ENCODE measurements around the gene TNIP1.

The TNIP1 gene

DNA sequence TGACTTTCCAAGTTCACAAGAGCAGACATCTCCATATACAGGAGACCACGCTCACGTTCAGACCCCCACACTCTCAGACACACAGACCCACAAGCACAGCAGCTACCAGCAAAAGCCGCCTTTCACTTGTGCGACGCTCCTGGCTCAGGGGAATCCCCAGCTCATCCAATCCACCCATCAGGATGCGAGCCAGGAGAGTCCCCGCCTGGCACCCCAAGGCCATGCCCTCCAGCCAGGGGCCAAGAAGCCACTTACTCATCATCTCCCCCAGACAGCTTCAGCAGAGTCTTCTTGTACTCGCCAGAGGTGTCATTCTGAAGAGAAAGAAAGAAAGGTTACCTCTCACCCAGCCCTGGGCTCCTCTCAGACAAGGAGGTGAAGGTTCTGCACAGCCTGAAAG lies 47.1 kb upstream of the TNIP1 start:
- ATAC-seq (ENCODE audit: insufficient read depth, low read depth) (no peak), DNase-seq (no peak)
- H3K36me3 ChIP-seq (ENCODE audit: insufficient read depth, low read length): peaks cover 90% of the 10 kb centered on the region
- no peak overlapping the region for H3K27ac ChIP-seq (ENCODE audit: low read length)
- no peaks in the 10 kb centered on the region for H3K9me3 ChIP-seq (ENCODE audit: insufficient read depth, low read length, severe bottlenecking)
- no peaks in the 10 kb centered on the region for H3K79me2 ChIP-seq (ENCODE audit: insufficient read depth, low read length)
- H3K4me2 ChIP-seq (ENCODE audit: insufficient read depth, low read length): no peak overlapping the region
- no peak overlapping the region for H3K9ac ChIP-seq (ENCODE audit: low read depth, low read length)
- H3K27me3 ChIP-seq (ENCODE audit: insufficient read depth, low read length, poor library complexity): no peaks in the 10 kb centered on the region
- peaks cover 3% of the 10 kb centered on the region for H4K20me1 ChIP-seq (ENCODE audit: insufficient read depth, low read length)
- no peak overlapping the region for H3K4me3 ChIP-seq (ENCODE audit: low read depth in 1 of 2, low read length in 2 of 2)
- peaks cover 35% of the 10 kb centered on the region for H3K4me1 ChIP-seq (ENCODE audit: insufficient read depth, low read length)
- no peak for TF ChIP-seq EZH2 (IDR thresholded peaks at IDR 0.05; ENCODE audit: borderline replicate concordance, low read depth, low read length, severe bottlenecking)
- TF ChIP-seq, protein P1, sequence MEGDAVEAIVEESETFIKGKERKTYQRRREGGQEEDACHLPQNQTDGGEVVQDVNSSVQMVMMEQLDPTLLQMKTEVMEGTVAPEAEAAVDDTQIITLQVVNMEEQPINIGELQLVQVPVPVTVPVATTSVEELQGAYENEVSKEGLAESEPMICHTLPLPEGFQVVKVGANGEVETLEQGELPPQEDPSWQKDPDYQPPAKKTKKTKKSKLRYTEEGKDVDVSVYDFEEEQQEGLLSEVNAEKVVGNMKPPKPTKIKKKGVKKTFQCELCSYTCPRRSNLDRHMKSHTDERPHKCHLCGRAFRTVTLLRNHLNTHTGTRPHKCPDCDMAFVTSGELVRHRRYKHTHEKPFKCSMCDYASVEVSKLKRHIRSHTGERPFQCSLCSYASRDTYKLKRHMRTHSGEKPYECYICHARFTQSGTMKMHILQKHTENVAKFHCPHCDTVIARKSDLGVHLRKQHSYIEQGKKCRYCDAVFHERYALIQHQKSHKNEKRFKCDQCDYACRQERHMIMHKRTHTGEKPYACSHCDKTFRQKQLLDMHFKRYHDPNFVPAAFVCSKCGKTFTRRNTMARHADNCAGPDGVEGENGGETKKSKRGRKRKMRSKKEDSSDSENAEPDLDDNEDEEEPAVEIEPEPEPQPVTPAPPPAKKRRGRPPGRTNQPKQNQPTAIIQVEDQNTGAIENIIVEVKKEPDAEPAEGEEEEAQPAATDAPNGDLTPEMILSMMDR (IDR thresholded peaks at IDR 0.05; ENCODE audit: borderline replicate concordance, extremely low read depth, low read length, poor library complexity, severe bottlenecking): no peak
- no peak overlapping the region for H2AFZ ChIP-seq (ENCODE audit: low read depth, low read length)

GRCh38 chr5:151126199-151126645 lies 45.4 kb upstream of the TNIP1 start:
- no peak overlapping the region for H3K4me3 ChIP-seq (ENCODE audit: low read depth in 1 of 2, low read length in 2 of 2)
- no peaks in the 10 kb centered on the region for H3K79me2 ChIP-seq (ENCODE audit: insufficient read depth, low read length)
- DNase-seq (peak; percentile 64), ATAC-seq (ENCODE audit: insufficient read depth, low read depth) (peak; percentile 57)
- H3K9ac ChIP-seq (ENCODE audit: low read depth, low read length): no peak overlapping the region
- no peak overlapping the region for H2AFZ ChIP-seq (ENCODE audit: low read depth, low read length)
- H3K4me2 ChIP-seq (ENCODE audit: insufficient read depth, low read length): no peak overlapping the region
- TF ChIP-seq EZH2 (IDR thresholded peaks at IDR 0.05; ENCODE audit: borderline replicate concordance, low read depth, low read length, severe bottlenecking): no peak
- TF ChIP-seq, protein P1 (IDR thresholded peaks at IDR 0.05; ENCODE audit: borderline replicate concordance, extremely low read depth, low read length, poor library complexity, severe bottlenecking): peak; percentile 95
- H3K27me3 ChIP-seq (ENCODE audit: insufficient read depth, low read length, poor library complexity): no peaks in the 10 kb centered on the region
- no peaks in the 10 kb centered on the region for H3K9me3 ChIP-seq (ENCODE audit: insufficient read depth, low read length, severe bottlenecking)
- H3K27ac ChIP-seq (ENCODE audit: low read length): peak overlapping the region; percentile 60
- peaks cover 8% of the 10 kb centered on the region for H4K20me1 ChIP-seq (ENCODE audit: insufficient read depth, low read length)
- peaks cover 35% of the 10 kb centered on the region for H3K4me1 ChIP-seq (ENCODE audit: insufficient read depth, low read length)
- H3K36me3 ChIP-seq (ENCODE audit: insufficient read depth, low read length): peaks cover 90% of the 10 kb centered on the region

DNA sequence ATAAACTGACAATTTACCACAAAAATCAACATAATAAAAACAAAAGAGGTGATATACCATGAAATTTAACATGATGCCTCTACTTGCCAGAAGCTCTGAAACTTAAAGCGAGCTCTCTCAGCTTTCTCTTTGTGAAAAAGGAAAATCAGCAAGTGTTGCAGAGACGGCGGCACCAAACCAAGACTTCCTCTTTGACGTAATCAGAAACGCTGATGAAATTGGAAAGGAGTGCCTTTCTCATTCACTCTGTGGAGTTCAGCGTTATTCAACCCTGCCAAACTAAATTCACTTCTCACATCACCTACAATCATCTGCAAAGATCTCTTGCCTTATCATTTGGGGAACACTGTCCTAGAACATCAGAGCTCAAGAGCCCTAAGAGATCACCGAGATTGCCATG lies 44.6 kb upstream of the TNIP1 start:
- no peak overlapping the region for H3K4me2 ChIP-seq (ENCODE audit: insufficient read depth, low read length)
- H3K9me3 ChIP-seq (ENCODE audit: insufficient read depth, low read length, severe bottlenecking): no peaks in the 10 kb centered on the region
- TF ChIP-seq, protein P1 (IDR thresholded peaks at IDR 0.05; ENCODE audit: borderline replicate concordance, extremely low read depth, low read length, poor library complexity, severe bottlenecking): no peak
- TF ChIP-seq EZH2 (IDR thresholded peaks at IDR 0.05; ENCODE audit: borderline replicate concordance, low read depth, low read length, severe bottlenecking): no peak
- H3K36me3 ChIP-seq (ENCODE audit: insufficient read depth, low read length): peaks cover 90% of the 10 kb centered on the region
- H3K9ac ChIP-seq (ENCODE audit: low read depth, low read length): no peak overlapping the region
- DNase-seq (no peak), ATAC-seq (ENCODE audit: insufficient read depth, low read depth) (no peak)
- H3K4me3 ChIP-seq (ENCODE audit: low read depth in 1 of 2, low read length in 2 of 2): no peak overlapping the region
- no peaks in the 10 kb centered on the region for H3K27me3 ChIP-seq (ENCODE audit: insufficient read depth, low read length, poor library complexity)
- H2AFZ ChIP-seq (ENCODE audit: low read depth, low read length): no peak overlapping the region
- peaks cover 35% of the 10 kb centered on the region for H3K4me1 ChIP-seq (ENCODE audit: insufficient read depth, low read length)
- H3K27ac ChIP-seq (ENCODE audit: low read length): peak overlapping the region; percentile 60
- peaks cover 8% of the 10 kb centered on the region for H4K20me1 ChIP-seq (ENCODE audit: insufficient read depth, low read length)
- no peaks in the 10 kb centered on the region for H3K79me2 ChIP-seq (ENCODE audit: insufficient read depth, low read length)

Data from DND-41 (cell line).